ENCODE measurements around the gene KCNQ1. TPM values are rescaled to one million over a fixed set of nuclear protein-coding genes. Genes with fewer than 3 reads are reported as not detected.

KCNQ1 gene
- total RNA-seq, 3 donors from 2014 or later = 15.5 to 44.7 (median 37.4) TPM

DNA sequence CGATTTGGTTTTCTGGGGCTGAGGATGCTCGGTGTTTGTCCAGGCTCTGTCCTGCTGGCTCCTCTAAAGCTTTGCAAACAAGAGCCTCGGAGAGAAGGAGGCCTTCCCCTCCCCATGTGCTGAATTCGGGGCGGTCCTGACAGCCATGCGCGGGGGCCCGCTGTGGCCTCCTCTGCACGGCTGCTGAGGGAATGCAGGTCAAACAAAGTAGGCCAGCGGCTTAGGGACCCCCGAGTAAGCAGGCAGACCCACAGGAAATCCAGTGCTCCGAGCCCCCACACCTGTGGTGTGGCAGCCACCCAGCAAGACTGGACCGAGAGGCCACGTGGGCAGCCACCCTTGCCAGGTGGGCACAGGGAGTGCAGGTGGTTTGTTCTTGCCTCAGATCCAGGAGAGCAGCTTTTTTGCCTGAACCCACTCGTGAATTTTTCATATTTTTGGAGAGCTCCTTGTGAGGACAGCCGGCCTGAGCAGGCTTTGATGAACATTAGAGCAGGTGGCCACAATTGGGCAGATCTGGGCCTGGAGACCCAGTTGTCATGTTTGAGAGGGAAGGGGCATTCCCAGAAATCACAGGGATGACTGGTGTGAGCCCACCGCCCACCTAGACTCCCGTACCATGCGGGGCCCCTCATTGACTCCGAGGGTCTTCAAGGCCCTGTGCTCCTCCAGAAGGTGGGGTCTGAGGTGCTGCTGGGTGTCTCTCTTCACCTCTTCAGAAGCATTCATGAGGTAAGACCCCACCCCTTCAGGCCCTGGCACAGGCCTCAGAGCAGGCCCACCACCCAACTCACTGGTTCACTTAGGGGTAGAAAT, 298.0 kb downstream of the KCNQ1 start:
- H3K4me3 ChIP-seq = no peak overlapping the region
- DNase-seq = peak in 1 of 3 donors; percentile 27
- TF ChIP-seq, protein P1, sequence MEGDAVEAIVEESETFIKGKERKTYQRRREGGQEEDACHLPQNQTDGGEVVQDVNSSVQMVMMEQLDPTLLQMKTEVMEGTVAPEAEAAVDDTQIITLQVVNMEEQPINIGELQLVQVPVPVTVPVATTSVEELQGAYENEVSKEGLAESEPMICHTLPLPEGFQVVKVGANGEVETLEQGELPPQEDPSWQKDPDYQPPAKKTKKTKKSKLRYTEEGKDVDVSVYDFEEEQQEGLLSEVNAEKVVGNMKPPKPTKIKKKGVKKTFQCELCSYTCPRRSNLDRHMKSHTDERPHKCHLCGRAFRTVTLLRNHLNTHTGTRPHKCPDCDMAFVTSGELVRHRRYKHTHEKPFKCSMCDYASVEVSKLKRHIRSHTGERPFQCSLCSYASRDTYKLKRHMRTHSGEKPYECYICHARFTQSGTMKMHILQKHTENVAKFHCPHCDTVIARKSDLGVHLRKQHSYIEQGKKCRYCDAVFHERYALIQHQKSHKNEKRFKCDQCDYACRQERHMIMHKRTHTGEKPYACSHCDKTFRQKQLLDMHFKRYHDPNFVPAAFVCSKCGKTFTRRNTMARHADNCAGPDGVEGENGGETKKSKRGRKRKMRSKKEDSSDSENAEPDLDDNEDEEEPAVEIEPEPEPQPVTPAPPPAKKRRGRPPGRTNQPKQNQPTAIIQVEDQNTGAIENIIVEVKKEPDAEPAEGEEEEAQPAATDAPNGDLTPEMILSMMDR (IDR thresholded peaks at IDR 0.05) = no peak
- H3K36me3 ChIP-seq (ENCODE audit: low read depth) = no peaks in the 10 kb centered on the region
- H3K9me3 ChIP-seq = no peaks in the 10 kb centered on the region
- H3K4me1 ChIP-seq (ENCODE audit: low read depth) = peaks cover 3% of the 10 kb centered on the region
- ATAC-seq = no peak
- intact Hi-C loops (cut with DNase I, micrococcal nuclease) = no loop called here

DNA sequence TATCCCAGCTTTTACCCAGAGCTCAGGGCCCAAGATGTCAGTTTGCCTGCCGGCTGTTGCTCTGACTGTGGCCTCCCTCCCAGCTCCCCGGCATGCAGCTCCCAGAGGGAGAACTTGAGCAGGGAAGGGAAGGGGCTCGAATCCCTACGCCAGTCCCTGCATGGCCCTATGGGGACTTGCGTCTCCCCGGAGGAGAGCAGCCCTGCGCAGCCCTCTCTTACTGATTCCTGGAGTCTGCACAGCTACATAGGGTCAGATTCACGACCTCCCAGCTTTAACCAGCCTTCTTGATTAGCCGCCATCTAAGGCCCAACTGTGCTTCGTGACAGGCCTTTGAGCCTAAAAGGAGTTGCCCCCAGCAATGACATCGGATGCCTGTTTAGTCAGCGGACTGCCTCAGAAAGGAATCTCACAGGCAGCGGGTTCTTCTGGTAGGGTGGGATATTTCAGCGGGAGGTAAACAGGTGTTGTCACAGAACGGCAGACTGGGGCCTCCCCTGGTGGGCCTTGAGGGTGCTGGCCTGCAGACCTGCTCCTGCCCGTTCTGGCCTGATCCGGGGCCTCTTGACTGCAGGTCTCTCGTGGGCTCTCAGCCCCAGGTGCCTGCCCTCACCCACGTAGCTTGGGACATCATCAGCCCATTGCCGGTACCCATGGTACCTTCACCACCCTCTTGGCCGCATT, 298.8 kb downstream of the KCNQ1 start:
- intact Hi-C loops (cut with DNase I, micrococcal nuclease) = no loop called here
- Histone ChIP-seq H3K9me3 (no peaks in the 10 kb centered on the region), H3K4me3 (no peak overlapping the region), H3K36me3 (ENCODE audit: low read depth) (no peaks in the 10 kb centered on the region), H3K4me1 (ENCODE audit: low read depth) (peaks cover 3% of the 10 kb centered on the region)
- ATAC-seq (no peak), DNase-seq (peak in 1 of 3 donors; percentile 28)
- TF ChIP-seq, protein P1 (IDR thresholded peaks at IDR 0.05) = no peak

DNA sequence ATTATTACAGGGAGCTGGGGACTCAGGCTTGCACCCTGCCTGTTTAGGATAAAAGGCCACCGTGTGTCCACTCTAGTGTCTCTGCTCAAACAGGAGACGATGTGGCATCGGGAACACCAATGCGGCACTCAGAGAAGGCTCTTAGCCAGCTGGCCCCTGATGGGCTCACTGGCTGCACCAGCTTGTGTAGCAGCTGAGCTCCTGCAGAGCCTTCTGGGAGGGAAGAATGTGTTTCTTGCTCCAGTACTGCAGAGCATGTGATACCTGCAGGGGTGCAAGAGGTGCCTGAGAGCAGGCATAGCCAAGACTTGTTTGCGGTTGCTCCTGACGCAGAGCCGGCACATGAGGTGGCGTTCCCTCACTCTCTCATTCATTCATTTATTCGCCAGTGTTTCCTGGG, 299.4 kb downstream of the KCNQ1 start:
- intact Hi-C loops (cut with DNase I, micrococcal nuclease) = no loop called here
- H3K36me3 ChIP-seq (ENCODE audit: low read depth) = no peaks in the 10 kb centered on the region
- H3K4me1 ChIP-seq (ENCODE audit: low read depth) = peaks cover 3% of the 10 kb centered on the region
- DNase-seq (peak in 2 of 3 donors; percentile 9 to 21), ATAC-seq (no peak)
- H3K9me3 ChIP-seq = no peaks in the 10 kb centered on the region
- no peak overlapping the region for H3K4me3 ChIP-seq
- TF ChIP-seq, protein P1 (IDR thresholded peaks at IDR 0.05) = no peak

DNA sequence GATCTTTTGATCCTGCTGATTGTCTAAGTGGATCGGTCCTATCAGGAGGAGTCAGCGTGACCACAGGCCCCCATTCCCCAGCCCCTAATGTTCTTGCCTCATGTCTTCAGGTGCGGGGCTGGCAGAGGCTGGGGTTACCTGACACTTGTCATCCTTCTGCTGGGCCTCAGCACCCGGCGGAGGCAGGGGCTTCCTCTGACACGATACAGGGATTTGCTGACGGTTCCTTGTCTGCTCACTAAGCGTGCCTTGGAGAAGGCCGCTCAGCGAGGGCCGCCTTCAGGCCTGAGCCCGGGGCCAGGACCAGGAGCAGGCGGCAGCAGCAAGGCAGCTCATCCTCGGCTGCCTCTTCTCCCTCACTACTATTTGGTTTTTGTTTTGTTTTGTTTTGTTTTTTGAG, 300.7 kb downstream of the KCNQ1 start:
- ATAC-seq (no peak), DNase-seq (peak in 2 of 3 donors; percentile 4 to 25)
- no peaks in the 10 kb centered on the region for H3K9me3 ChIP-seq
- H3K36me3 ChIP-seq (ENCODE audit: low read depth) = no peaks in the 10 kb centered on the region
- intact Hi-C loops (cut with DNase I, micrococcal nuclease) = no loop called here
- TF ChIP-seq, protein P1 (IDR thresholded peaks at IDR 0.05) = no peak
- no peaks in the 10 kb centered on the region for H3K4me1 ChIP-seq (ENCODE audit: low read depth)
- H3K4me3 ChIP-seq = no peak overlapping the region

DNA sequence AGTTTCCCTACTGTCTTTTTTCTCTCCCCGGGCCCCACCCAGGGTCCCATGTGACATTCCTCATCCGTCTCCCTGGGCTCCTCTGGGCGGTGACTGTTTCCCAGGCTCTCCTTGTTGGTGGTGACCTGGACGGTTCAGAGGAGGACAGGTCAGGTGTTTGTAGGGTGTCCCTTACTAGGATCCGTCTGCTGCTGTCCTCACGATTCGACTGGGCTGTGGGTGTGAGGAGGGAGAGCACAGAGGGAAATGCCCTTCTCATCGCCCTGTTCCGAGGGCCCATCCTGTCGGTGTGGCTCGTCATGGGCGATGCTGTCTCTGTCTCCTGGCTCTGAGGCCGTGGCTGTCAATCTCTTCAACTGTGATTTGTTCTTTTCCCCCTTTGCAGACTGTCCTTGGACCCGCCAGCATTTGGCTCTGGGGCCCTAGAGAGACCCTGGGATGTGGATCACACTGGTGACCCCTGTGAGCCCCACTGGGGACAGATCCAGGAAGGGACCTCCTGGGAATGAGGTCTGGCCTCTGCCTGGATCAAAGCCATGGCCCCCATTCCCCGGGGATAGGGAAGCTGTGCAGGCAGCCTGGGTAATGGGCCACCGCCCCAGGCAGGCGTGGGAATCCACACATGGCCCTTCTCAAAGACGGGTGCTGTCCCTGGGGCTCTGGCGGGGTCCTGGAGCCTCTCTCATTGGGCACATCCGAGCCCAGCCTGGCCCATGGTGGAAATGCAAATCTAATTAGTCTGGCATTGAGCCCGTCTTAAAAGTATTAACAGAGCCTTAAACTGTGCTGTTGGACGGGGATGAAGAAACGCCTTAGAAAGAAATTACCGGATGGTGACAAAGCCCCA, 301.8 kb downstream of the KCNQ1 start:
- intact Hi-C loops (cut with DNase I, micrococcal nuclease) = no loop called here
- TF ChIP-seq, protein P1 (IDR thresholded peaks at IDR 0.05) = no peak
- no peaks in the 10 kb centered on the region for H3K9me3 ChIP-seq
- ATAC-seq (no peak), DNase-seq (peak in 2 of 3 donors; percentile 9 to 27)
- no peaks in the 10 kb centered on the region for H3K4me1 ChIP-seq (ENCODE audit: low read depth)
- no peak overlapping the region for H3K4me3 ChIP-seq
- no peaks in the 10 kb centered on the region for H3K36me3 ChIP-seq (ENCODE audit: low read depth)
